Middle frontal gyrus (tissue), 1 donor: ENCODE measurements around the gene NR1H3.
"Not testable (repeated sequence)": the region's sequence is repeated elsewhere in the genome, so short reads cannot be mapped to it uniquely, and the experiment has no call there.

Source experiments
- DNase-seq: peaks from one replicate; pipeline ENCODE4 v3.0.0-alpha.2; 2015; ENCODE audit warnings: low spot score; ENCODE audit errors: extremely low spot score

The NR1H3 gene

GRCh38 chr11:47305734-47306483 is 48.1 kb downstream of the NR1H3 start:
- no peak for DNase-seq

- peak; percentile 20 for DNase-seq
Observed at GRCh38 chr11:47306484-47306844, 48.7 kb downstream of the NR1H3 start.

GRCh38 chr11:47308050-47308823 is 50.4 kb downstream of the NR1H3 start:
- DNase-seq = no peak

GRCh38 chr11:47314992-47315391 is 57.2 kb downstream of the NR1H3 start:
- no peak for DNase-seq

DNA sequence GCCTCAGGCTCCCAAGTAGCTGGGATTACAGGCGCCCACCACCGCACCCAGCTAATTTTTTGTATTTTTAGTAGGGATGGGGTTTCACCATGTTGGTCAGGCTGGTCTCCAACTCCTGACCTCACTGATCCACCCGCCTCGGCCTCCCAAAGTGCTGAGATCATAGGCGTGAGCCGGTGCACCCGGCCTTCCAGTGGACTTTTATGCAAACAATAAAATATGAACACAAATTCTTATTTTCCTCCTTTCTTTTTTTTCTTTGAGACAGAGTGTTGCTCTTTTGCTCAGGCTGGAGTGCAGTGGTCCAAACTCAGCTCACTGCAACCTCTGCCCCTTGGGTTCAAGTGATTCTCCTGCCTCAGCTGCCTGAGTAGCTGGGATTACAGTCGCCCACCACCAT is 58.7 kb downstream of the NR1H3 start:
- not testable (repeated sequence) for DNase-seq

GRCh38 chr11:47317064-47317828 is 59.5 kb downstream of the NR1H3 start:
- DNase-seq = no peak

- DNase-seq = no peak
Observed at GRCh38 chr11:47318166-47318565, 60.4 kb downstream of the NR1H3 start.
